GM11168 (cell line): ENCODE data around the gene NAV3.
"Not testable (repeated sequence)": the region's sequence is repeated elsewhere in the genome, so short reads cannot be mapped to it uniquely, and the experiment has no call there.

ENCODE experiments used
- in situ Hi-C: fragments of 300-500 bp; cut with MboI; formaldehyde crosslinking; loops from one replicate; pipeline ENCODE4 v1.12.0; 2022; ENCODE audit warnings: low sequenced_read_pairs; ENCODE audit not compliant: unreplicated experiment

Gene NAV3

DNA sequence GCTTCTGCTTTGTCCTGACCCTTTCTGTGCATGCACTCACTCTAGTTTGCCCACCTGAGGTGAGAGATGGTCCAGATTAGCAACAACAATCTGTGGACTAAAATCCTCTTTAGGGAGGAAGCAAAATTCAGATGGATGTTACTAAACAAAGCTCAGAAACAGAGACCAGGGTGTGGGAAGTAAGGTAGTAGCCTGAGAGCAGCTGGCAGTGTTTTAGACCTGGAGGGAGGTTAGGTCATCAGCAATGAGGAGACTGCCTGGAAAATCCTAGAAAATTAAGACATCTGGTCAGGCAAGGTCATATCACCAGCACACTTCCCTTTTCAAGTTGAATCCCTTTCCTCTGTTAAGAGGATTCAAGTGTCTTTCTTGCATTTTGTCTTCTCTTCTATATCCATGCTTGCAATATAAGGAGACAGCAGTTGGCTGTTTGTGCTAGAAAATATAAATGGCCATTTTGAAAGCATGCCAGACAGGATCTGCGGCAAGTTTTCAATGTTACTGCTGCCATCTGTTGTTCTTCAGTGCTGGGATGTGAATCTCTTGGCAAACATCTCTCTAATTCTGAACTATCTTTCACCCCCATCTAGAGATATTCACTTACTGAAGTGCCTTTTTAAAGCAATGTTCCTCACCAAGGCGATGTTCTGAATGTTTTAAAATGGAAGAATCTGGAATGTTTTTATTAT, 266.4 kb downstream of the NAV3 start:
- in situ Hi-C loops = no loop called here

DNA sequence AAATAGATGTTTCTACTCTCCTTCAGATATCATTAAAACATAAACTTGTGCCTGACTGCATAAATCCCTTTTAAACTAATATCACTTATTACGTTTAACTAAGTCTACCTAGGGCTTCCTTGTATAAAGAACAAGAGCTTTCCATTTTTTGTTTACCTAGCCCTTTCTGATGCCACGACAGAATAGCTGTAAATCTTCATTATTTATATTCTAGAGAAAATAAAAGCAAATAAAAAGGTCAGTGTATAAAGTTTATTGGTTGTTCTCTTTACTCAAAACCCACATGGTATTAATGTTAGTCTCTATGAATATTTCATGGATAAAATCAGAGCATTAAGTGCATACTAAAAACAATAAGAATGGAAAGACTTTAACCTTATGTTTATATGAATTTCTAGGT, 269.1 kb downstream of the NAV3 start:
- in situ Hi-C loops = no loop called here

DNA sequence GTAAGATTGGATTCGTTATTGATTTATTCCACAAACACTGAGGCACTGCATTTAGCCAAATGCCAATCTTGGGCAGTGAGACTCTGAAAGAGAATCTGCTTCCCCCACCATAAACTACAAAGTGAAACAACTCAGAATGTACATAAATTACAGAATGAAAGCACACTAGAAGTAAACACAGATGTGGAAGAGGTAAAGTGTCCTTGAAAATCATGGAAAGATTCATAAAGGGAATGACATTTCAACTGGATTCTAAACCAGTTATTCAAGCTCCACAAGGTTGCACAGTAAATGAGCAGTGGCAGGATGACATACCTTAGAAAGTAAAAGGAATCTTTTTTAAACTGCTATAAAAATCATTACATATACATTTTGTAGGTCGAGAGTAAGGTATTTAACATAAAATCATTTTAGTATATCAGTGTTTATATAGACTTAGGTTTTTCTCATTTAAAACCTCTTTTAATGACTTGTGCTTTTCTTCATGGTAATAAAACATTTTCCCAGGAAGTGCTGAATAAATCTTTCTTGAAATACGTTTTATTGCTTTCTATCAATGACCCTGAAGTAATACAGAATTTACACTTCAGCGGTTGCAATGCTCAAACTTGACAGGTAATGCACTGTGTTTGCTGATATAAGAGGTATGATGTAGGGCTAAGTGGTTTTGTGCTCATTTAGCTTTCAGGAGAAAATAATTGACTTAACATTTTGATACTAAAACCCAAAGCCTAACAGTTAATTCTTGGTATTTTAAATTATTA, 270.6 kb downstream of the NAV3 start:
- in situ Hi-C loops = no loop called here

DNA sequence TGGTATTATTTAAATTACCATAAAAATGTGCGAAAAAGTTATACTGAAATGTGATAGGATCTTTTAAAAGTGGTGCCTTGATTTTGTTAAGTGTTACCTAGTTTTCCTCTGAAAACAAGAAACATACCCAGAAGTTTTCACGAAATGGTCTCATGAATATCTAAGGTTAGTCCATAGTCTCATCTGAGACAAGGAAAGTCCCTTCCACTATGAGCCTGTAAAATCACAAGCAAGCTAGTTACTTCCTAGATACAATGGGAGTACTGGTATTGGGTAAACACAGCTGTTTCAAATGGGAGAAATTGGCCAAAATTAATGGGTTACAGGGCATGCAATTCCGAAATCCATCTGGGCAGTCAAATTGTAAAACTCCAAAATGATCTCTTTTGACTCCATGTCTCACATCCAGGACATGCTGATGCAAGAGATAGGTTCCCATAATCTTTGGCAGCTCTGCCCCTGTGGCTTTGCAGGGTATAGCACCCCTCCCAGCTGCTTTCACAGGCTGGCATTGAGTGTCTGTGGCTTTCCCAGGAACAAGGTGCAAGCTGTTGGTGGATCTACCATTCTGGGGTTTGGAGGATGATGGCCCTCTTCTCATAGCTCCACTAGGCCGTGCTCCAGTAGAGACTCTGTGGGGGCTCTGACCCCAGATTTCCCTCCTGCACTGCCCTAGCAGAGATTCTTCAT, 271.4 kb downstream of the NAV3 start:
- in situ Hi-C loops = no loop called here

DNA sequence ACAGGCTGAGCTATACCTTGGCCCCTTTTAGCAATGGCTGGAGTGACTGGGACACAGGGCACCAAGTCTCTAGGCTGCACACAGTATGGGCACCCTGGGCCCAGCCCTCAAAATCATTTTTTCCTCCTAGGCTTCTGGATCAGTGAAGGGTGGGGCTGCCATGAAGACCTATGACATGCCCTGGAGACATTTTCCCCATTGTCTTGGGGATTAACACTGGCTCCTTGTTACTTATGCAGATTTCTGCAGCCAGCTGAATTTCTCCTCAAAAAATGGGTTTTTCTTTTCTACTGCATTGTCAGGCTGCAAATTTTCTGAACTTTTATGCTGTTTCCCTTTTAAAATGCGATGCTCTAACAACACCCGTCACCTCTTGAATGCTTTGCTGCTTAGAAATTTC, 272.1 kb downstream of the NAV3 start:
- in situ Hi-C loops = not testable (repeated sequence)

DNA sequence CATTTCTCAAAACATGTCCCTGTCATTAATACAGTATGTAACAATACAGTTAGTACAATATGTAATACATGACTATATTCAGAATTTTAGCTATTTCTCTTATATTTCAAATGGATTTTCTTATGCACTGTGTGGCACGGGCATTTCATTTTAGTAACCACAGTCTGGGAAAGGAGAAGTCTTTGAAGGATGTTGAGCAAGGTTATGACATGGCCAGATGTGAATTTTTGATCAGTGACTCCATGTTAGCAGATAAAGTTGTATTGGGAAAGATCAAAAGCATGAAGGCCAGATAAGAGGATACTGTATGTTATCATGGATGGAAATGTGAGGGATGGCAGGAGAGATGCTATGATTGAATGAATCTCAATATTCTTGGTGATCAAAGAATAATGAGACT, 285.2 kb downstream of the NAV3 start:
- in situ Hi-C loops = loop anchor here (10.0 kb wide), 1 partner anchor 111 kb away; no protein-coding TSS in a partner anchor

DNA sequence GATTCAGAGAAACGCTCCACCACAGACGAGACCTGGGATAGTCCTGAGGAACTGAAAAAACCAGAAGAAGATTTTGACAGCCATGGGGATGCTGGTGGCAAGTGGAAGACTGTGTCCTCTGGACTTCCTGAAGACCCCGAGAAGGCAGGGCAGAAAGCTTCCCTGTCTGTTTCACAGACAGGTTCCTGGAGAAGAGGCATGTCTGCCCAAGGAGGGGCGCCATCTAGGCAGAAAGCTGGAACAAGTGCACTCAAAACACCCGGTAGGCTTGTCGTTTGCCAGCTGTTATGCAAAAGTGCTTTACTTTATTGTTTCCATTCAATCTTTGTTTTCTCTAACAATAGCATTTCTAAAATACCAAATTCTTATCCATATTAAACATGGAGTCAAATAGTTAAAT, 287.3 kb downstream of the NAV3 start:
- in situ Hi-C loops = loop anchor here (10.0 kb wide), 1 partner anchor 113 kb away; no protein-coding TSS in a partner anchor

DNA sequence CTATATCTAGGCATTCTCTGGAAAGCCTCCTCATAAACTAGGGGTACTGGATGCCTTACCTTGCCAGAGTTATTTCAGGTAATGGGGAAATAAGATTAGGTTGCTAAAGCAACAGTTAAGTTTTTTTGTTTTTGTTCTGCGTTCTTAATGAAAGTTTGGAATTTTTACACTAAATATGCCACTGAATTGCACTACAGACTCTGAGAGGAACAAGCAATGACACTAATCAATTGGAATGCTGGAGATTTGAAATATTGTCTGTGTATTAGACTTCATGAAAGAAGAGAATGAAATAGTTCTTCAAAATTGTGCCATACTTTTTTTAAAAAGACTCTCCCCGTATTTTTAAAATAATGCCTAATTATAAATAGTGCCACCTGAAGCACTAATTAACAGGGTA, 287.8 kb downstream of the NAV3 start:
- in situ Hi-C loops = loop anchor here (10.0 kb wide), 1 partner anchor 114 kb away; no protein-coding TSS in a partner anchor

DNA sequence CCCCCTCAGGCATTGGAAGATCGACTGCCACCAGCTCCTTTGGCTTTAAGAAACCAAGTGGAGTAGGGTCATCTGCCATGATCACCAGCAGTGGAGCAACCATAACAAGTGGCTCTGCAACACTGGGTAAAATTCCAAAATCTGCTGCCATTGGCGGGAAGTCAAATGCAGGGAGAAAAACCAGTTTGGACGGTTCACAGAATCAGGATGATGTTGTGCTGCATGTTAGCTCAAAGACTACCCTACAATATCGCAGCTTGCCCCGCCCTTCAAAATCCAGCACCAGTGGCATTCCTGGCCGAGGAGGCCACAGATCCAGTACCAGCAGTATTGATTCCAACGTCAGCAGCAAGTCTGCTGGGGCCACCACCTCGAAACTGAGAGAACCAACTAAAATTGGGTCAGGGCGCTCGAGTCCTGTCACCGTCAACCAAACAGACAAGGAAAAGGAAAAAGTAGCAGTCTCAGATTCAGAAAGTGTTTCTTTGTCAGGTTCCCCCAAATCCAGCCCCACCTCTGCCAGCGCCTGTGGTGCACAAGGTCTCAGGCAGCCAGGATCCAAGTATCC, 288.7 kb downstream of the NAV3 start:
- in situ Hi-C loops = loop anchor here (10.0 kb wide), 1 partner anchor 115 kb away; no protein-coding TSS in a partner anchor

DNA sequence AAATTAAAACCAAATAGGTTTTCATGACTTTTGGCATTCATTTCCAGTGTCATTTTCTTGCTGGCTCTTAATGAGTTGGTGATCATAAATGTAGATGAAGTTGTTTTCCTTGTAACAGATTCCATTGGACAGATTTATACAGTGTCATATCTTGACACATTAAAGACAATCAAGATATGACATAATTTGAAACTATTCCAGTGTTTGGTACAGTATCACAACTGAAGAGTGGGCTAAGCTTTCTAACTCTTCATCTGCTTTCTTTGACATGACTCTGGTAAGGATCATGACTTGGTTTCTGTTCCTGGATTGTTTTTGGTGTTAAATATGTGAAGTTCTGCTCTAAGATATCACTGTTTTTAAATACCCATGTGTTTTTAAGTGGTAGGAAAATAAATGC, 289.6 kb downstream of the NAV3 start:
- in situ Hi-C loops = no loop called here

DNA sequence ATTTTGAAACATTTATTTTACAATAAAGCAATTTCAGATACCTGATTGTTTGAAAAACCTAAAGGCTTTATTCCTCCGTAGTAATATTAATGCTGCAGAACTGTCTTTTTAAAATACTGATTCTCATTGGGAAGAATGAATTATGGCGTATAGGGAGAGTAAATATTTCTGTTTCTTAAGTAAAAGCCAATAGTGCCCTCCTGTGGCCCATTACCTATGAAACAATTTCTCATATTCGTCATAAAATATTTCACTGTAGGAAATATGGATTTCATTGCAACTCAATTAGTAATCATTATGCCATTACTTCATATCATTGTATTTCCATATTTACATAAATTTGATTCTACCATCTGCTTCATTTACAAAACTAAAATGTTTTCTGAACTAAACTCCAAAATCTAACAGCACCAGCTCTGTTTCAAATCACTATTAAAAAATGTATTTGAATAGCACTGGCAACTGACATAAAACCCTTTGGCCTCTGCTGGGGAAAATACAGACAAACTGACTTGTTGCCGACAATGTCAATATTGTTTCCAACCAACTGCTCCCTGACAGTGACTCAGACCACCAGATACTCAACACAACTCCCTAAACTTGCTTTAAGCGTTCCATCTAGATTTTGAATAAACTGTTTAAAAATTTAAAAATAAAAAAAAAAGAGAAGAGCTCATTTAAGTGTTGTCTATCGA, 290.3 kb downstream of the NAV3 start:
- in situ Hi-C loops = no loop called here

DNA sequence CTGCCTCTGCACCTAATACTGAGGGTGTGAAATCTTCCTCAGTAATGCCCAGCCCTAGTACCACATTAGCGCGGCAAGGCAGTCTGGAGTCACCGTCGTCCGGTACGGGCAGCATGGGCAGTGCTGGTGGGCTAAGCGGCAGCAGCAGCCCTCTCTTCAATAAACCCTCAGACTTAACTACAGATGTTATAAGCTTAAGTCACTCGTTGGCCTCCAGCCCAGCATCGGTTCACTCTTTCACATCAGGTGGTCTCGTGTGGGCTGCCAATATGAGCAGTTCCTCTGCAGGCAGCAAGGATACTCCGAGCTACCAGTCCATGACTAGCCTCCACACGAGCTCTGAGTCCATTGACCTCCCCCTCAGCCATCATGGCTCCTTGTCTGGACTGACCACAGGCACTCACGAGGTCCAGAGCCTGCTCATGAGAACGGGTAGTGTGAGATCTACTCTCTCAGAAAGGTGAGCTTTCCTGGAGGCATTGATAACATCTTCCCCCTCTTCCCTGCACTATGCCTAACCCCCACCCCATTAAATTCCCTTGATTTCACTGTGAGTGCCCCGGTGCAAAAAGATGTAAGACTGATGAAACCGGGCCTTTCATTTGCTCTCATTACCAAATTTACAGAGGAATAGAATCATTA, 291.4 kb downstream of the NAV3 start:
- in situ Hi-C loops = no loop called here

DNA sequence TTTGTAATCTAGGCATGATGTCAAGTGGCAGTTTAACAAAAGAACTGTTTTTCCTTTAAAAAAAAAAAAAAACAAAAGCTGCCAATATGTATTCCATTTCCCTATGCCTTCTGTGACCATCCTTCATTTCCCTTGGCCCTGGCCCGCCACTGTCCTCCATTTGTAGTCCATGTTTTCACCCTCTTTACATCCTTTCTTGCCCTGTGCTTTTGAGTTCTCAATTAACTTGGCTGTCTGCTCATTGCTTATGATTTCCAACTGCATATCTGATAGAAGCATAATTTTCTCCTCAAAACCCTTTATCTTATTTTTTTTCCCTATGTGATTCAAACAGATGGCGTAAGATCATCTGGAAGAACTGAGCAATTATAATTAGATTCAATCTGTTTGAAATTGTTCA, 297.5 kb downstream of the NAV3 start:
- in situ Hi-C loops = no loop called here

DNA sequence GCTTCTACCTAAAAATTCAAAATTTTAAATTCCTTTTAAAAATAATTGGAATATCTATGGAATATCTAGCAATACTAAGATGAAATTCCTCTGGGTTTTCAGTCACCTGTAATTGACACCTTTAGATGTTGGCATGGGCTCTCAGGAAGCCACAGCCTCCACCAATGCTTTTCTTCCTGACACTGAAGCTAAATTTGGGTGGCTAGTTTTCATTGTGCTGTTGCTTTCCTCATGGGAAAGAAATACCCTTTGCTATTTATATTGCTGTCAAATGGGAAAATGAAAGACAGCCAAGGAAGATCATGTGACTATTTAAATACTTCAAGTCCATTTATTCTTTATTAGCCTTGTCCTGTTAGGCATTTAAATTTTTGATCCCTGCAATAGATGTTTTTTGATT, 313.0 kb downstream of the NAV3 start:
- in situ Hi-C loops = no loop called here

DNA sequence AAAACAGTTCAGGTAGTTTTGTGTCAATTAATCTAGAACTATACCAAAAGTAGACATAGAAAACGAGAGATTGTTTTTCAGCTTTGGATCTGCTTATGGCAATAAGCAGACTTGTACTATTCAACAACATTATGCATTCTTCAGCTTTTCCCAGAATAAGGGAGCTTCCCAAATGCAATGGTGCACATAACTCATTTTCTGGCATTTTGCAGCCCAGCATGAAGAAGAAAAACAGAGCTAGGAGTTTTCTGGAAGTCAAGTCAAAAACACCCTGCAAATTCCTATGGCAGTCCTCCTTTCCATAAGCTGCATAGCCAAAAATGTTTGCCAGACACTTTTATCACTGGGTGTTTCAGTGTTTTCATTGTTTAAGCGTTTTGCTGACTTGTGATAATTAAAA, 314.7 kb downstream of the NAV3 start:
- in situ Hi-C loops = no loop called here

DNA sequence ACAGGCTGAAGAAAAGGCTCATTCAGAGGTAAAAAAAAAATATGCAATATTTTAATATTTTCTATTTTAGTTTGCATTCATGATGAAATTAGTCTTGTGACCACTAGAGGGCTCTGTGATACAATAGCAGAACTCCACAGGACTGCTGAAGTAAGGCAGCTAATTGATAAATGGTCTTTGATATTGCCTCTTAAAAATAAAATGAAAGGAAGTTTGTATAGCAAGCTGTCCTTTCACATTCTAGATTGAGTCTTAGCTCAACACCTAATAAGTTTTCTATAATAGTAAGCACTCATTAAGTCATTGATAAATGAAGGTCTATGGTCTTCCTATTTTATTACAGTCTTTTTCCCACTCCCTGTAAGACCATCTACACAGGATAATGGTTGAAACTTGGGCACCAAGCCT, 315.7 kb downstream of the NAV3 start:
- in situ Hi-C loops = no loop called here

DNA sequence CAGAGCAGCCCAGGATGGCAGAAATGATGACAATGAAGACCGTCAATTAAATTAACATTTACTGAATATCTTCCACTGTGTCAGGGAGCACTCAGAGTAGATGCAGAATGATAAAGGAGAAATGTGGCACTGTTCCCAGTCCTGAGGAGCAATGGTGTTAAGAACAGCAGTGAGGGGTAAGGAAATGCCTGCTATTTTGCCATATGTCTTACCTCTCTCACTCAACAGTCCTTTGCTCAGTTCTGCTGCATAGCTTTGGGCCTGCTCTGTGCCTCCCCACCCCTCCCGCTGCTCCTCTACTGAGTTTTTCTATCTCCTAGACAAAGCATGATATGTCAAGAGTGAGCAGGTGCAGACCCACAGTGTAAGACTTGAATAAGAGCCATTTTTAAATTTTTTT, 318.8 kb downstream of the NAV3 start:
- in situ Hi-C loops = no loop called here

DNA sequence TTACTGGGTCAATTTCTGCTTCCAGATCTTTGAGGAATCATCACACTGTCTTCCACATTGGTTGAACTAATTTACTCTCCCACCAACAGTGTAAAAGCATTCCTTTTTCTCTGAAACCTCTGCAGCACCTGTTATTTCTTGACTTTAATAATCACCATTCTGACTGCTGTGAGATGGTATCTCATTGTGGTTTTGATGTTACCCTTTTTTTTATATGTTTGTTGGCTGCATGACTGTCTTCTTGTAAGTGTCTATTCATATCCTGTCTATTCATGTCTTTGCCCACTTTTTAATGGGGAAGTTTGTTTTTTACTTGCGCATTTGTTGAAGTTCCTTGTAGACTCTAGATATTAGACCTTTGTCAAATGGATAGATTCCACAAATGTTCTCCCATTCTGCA, 324.9 kb downstream of the NAV3 start:
- in situ Hi-C loops = no loop called here

DNA sequence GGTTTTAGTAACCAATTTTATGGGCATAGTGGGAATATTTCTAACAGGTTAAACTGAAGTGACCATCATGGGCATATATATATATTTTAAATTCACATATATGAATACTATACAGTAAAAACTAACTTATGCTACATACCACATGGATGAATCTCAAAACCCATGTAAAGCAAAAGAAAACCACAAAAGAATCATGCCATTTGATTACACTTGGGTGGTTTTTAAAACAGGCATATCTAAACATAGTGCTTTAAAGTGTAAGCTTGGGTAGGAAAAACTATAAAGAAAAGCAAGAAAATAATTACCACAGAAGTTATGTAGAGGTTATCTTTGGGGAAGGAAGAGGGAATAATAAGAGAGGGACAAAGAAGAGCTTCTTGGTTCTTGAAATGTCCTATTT, 326.1 kb downstream of the NAV3 start:
- in situ Hi-C loops = no loop called here

DNA sequence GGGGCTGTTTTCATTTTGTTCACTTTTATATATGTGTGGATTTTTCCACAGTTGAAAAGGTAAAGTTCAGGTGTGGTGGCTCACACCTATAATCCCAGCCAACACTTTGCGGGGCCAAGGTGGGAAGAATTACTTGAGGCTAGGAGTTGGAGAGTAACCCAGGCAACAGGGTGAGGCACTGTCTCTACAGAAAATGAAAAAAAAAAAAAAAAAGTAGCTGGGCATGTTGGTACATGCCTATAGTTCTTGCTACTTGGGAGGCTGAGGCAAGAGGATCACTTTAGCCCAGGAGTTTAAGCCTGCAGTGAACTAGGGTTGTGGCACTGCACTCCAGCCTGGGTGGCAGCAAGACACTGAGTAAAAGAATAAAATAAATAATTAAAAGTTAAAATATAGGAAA, 326.5 kb downstream of the NAV3 start:
- in situ Hi-C loops = no loop called here
